GM12864 (cell line): ENCODE measurements around the gene C2CD4C.

Experiments used
- DNase-seq: peaks from one replicate; pipeline ENCODE4 v3.0.0-alpha.2; 2011; ENCODE audit warnings: low read depth
- H3K4me3 ChIP-seq: 2 replicates; pipeline ENCODE4 v1.5.1; 2011; ENCODE audit warnings: mild to moderate bottlenecking, low read depth, low read length, control low read depth
- CTCF ChIP-seq: IDR thresholded peaks from 2 replicates; pipeline ENCODE4 v1.5.1; 2011; ENCODE audit warnings: low read depth, mild to moderate bottlenecking, moderate library complexity, low read length, control low read depth, inconsistent platforms; ENCODE audit errors: missing control alignments

Gene C2CD4C

GRCh38 chr19:437041-437440, 28.1 kb upstream of the C2CD4C start:
- TF ChIP-seq CTCF, result no peak
- DNase-seq, result no peak

GRCh38 chr19:436413-436950, 27.5 kb upstream of the C2CD4C start:
- TF ChIP-seq CTCF, result no peak

More at GRCh38 chr19:437041-437440, 28.1 kb upstream of the C2CD4C start:
- H3K4me3 ChIP-seq, result no peak overlapping the region

GRCh38 chr19:435707-436412, 26.9 kb upstream of the C2CD4C start:
- no peak for DNase-seq
- no peak for TF ChIP-seq CTCF
- no peak overlapping the region for H3K4me3 ChIP-seq

More at GRCh38 chr19:436413-436950, 27.5 kb upstream of the C2CD4C start:
- H3K4me3 ChIP-seq, result no peak overlapping the region
- DNase-seq, result no peak

GRCh38 chr19:435056-435706, 26.2 kb upstream of the C2CD4C start:
- no peak for DNase-seq
- TF ChIP-seq CTCF, result no peak
- H3K4me3 ChIP-seq, result no peak overlapping the region

- no peak for TF ChIP-seq CTCF
- H3K4me3 ChIP-seq, result no peak overlapping the region
These were observed 25.4 kb upstream of the C2CD4C start for GRCh38 chr19:434152-434960.

GRCh38 chr19:430701-431100, 21.8 kb upstream of the C2CD4C start:
- DNase-seq, result no peak
- H3K4me3 ChIP-seq, result no peak overlapping the region
- no peak for TF ChIP-seq CTCF

More at GRCh38 chr19:434152-434960, 25.4 kb upstream of the C2CD4C start:
- DNase-seq, result no peak
